Testis (tissue), 3 donors: ENCODE data around the gene DNAJC5. TPM values are rescaled to one million over a fixed set of nuclear protein-coding genes. Genes with fewer than 3 reads are reported as not detected.

ENCODE experiments used
- DNase-seq: peaks from one replicate; pipeline ENCODE4 v3.0.0-alpha.2; 2019
- H3K27ac ChIP-seq, 2 donors: fragments of 200-600 bp; sonication (generic); one replicate each; pipeline ENCODE4 v1.5.1; 2019
- H3K27me3 ChIP-seq: fragments of 200-600 bp; sonication (generic); one replicate; pipeline ENCODE4 v1.5.1; 2019
- H3K36me3 ChIP-seq: fragments of 200-600 bp; sonication (generic); one replicate; pipeline ENCODE4 v1.5.1; 2017; ENCODE audit warnings: low read depth; ENCODE audit errors: missing control alignments
- H3K4me1 ChIP-seq: fragments of 200-600 bp; sonication (generic); one replicate; pipeline ENCODE4 v1.5.1; 2019
- H3K4me3 ChIP-seq, 2 donors: fragments of 200-600 bp; sonication (generic); one replicate each; pipeline ENCODE4 v1.5.1; 2017 to 2019
- H3K9me3 ChIP-seq: fragments of 200-600 bp; sonication (generic); one replicate; pipeline ENCODE4 v1.5.1; 2017
- CTCF ChIP-seq, 3 experiments: fragments of 450-650 bp in 2 of 3; fragments of 200-600 bp in 1 of 3; sonication (generic) in 1 of 3; IDR thresholded peaks; one replicate each; pipeline ENCODE4 v1.5.1; 2016 to 2019; ENCODE audit warnings: antibody characterized with exemption in 3 of 3, mild to moderate bottlenecking in 2 of 3, moderate library complexity in 1 of 3
- POLR2A ChIP-seq: fragments of 450-650 bp; IDR thresholded peaks from one replicate; pipeline ENCODE4 v1.6.1; 2017; ENCODE audit warnings: antibody characterized with exemption, mild to moderate bottlenecking, moderate library complexity
- WGBS, 2 donors: methylation state at CpG; one replicate each; pipeline ENCODE4 v1.1.5; 2018; 5-methylcytosine and 5-hydroxymethylcytosine counted together
- intact Hi-C: fragments of 100-400 bp; cut with DNase I; formaldehyde crosslinking; loops from one replicate; pipeline ENCODE4 v1.15.1; 2023; ENCODE audit warnings: low total_unique reads
- polyA plus RNA-seq: library from polyadenylated mRNA; stranded (reverse); fragments of 350-450 nt; fragmentation: Illumina TruSeq; extraction: RNeasy Lipid Tissue Mini Kit (QIAGEN cat#74804); gene quantifications from one replicate; pipeline ENCODE4 v1.2.3, GENCODE V29; 2014; ENCODE audit warnings: low read depth, low replicate concordance; ENCODE audit not compliant: insufficient read depth
- total RNA-seq, 2 donors: library from RNA; depleted of rRNA; stranded (reverse); fragments of >200 nt; gene quantifications; one replicate each; pipeline ENCODE4 v1.2.3, GENCODE V29; 2016

Gene DNAJC5
- total and polyA plus RNA-seq, 3 donors from 2014 or later, result 35.6 to 64.8 (median 58.2) TPM

GRCh38 chr20:63934271-63935068, 39.5 kb downstream of the DNAJC5 start:
- no peak overlapping the region for H3K4me3 ChIP-seq
- no peak overlapping the region for H3K27ac ChIP-seq
- H3K4me1 ChIP-seq, result no peaks in the 10 kb centered on the region
- 85 to 86% methylated on average over 21 to 37 of the region's 37 CpGs for WGBS, 2 donors
- no peaks in the 10 kb centered on the region for H3K27me3 ChIP-seq
- H3K9me3 ChIP-seq, result no peaks in the 10 kb centered on the region
- no peaks in the 10 kb centered on the region for H3K36me3 ChIP-seq
- TF ChIP-seq POLR2A (no peak), CTCF (IDR thresholded peaks at IDR 0.05) (peak in 2 of 3 experiments; percentile 2 to 19)
- no peak for DNase-seq
- intact Hi-C loops, result no loop called here

- DNase-seq, result no peak
- Histone ChIP-seq H3K4me1 (no peaks in the 10 kb centered on the region), H3K36me3 (no peaks in the 10 kb centered on the region), H3K9me3 (no peaks in the 10 kb centered on the region), H3K27ac (no peak overlapping the region), H3K4me3 (no peak overlapping the region), H3K27me3 (no peaks in the 10 kb centered on the region)
- WGBS, 2 donors, result 94% methylated on average over 6 to 9 of the region's 9 CpGs
- intact Hi-C loops, result no loop called here
- TF ChIP-seq CTCF (IDR thresholded peaks at IDR 0.05) (no peak), POLR2A (no peak)
Measured at GRCh38 chr20:63935447-63935846, 40.5 kb downstream of the DNAJC5 start.

- TF ChIP-seq POLR2A (no peak), CTCF (IDR thresholded peaks at IDR 0.05) (no peak)
- 64 to 84% methylated on average over 14 of the region's 14 CpGs for WGBS, 2 donors
- no peak overlapping the region for H3K4me3 ChIP-seq
- no peaks in the 10 kb centered on the region for H3K9me3 ChIP-seq
- H3K27ac ChIP-seq, result no peak overlapping the region
- DNase-seq, result no peak
- H3K36me3 ChIP-seq, result no peaks in the 10 kb centered on the region
- intact Hi-C loops, result no loop called here
- no peaks in the 10 kb centered on the region for H3K27me3 ChIP-seq
- no peaks in the 10 kb centered on the region for H3K4me1 ChIP-seq
Measured at GRCh38 chr20:63937596-63937995, 42.7 kb downstream of the DNAJC5 start.

GRCh38 chr20:63939061-63939935, 44.4 kb downstream of the DNAJC5 start:
- H3K36me3 ChIP-seq, result no peaks in the 10 kb centered on the region
- no peak for DNase-seq
- TF ChIP-seq POLR2A (no peak), CTCF (IDR thresholded peaks at IDR 0.05) (no peak)
- intact Hi-C loops, result no loop called here
- H3K27me3 ChIP-seq, result no peaks in the 10 kb centered on the region
- H3K4me3 ChIP-seq, result peak overlapping the region; percentile 35 to 36
- H3K9me3 ChIP-seq, result no peaks in the 10 kb centered on the region
- WGBS, 2 donors, result 59 to 88% methylated on average over 5 to 33 of the region's 33 CpGs
- H3K4me1 ChIP-seq, result peaks cover 6% of the 10 kb centered on the region
- no peak overlapping the region for H3K27ac ChIP-seq
